Measurements from ENCODE around the gene PFKL. TPM values are rescaled to one million over a fixed set of nuclear protein-coding genes. Genes with fewer than 3 reads are reported as not detected.

Gene PFKL
- total RNA-seq, 1 donor from 2014 or later = 101 TPM

DNA sequence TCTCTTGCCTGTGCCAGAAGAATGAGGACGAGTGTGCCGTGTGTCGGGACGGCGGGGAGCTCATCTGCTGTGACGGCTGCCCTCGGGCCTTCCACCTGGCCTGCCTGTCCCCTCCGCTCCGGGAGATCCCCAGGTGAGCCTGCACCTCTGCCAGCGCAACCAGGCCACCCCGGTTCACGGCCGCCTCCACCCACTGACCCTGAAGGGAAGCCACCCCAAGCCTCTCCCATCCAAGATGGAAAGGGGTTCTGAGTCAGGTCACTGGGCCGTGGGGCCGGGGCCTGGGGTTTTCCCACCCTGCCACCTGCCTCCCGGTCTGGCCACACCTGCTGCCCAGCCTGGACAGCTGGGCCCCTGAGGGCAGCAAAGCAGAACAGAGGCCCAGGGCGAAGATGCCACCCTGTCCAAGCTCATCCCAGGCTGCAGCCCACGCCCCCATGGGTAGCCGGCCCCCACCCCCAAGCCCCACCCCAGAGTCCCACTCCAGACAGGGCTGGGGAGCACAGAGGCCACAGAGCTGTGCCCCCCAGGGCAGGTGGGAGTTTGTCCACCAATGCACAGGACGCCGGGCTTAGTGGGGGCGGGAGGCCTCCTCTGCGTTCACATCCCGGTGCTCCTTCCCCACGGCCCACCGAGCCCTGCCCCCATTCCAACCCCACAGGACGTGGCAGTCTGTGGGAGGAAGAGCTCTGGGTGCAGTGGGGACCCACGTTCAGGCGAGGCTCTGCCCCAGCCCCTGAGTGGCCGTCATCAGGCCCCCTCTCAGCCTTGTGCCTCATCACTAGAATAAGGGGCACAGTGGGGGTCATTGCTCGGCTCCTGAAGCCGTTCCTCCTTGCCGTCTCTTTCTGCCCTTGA lies 8.5 kb upstream of the PFKL start:
- peaks cover 5% of the 10 kb centered on the region for H3K4me1 ChIP-seq
- H3K9me3 ChIP-seq = no peaks in the 10 kb centered on the region
- H3K36me3 ChIP-seq = no peaks in the 10 kb centered on the region
- intact Hi-C loops (cut with DNase I) = no loop called here
- DNase-seq (no peak), ATAC-seq (no peak)
- H3K27ac ChIP-seq = no peak overlapping the region
- no peak overlapping the region for H3K4me3 ChIP-seq
- H3K27me3 ChIP-seq = peaks cover 19% of the 10 kb centered on the region
- TF ChIP-seq CTCF (IDR thresholded peaks at IDR 0.05) = no peak

GRCh38 chr21:44291936-44292811 lies 7.7 kb upstream of the PFKL start:
- H3K9me3 ChIP-seq = no peaks in the 10 kb centered on the region
- H3K4me3 ChIP-seq = no peak overlapping the region
- H3K4me1 ChIP-seq = peaks cover 5% of the 10 kb centered on the region
- ATAC-seq (no peak), DNase-seq (no peak)
- peaks cover 11% of the 10 kb centered on the region for H3K27me3 ChIP-seq
- H3K27ac ChIP-seq = no peak overlapping the region
- intact Hi-C loops (cut with DNase I) = no loop called here
- no peak for TF ChIP-seq CTCF (IDR thresholded peaks at IDR 0.05)
- H3K36me3 ChIP-seq = no peaks in the 10 kb centered on the region

DNA sequence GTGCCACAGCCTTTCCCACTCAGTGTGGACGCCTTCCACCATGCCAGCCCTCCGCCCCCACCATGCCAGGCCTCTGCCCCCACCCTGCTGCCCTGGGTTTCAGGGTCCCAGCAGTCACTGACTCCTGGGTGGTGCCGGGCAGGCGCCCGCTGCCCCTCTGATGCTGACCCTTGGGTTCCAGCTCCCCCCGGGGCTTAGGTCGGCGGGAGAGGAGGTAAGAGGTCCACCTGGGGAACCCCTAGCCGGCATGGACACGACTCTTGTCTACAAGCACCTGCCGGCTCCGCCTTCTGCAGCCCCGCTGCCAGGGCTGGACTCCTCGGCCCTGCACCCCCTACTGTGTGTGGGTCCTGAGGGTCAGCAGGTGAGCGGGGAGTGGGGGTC lies 7.0 kb upstream of the PFKL start:
- H3K4me3 ChIP-seq = no peak overlapping the region
- ATAC-seq (no peak), DNase-seq (no peak)
- intact Hi-C loops (cut with DNase I) = no loop called here
- H3K36me3 ChIP-seq = no peaks in the 10 kb centered on the region
- no peaks in the 10 kb centered on the region for H3K9me3 ChIP-seq
- H3K27ac ChIP-seq = no peak overlapping the region
- TF ChIP-seq CTCF (IDR thresholded peaks at IDR 0.05) = no peak
- H3K27me3 ChIP-seq = peaks cover 5% of the 10 kb centered on the region
- H3K4me1 ChIP-seq = peaks cover 11% of the 10 kb centered on the region

DNA sequence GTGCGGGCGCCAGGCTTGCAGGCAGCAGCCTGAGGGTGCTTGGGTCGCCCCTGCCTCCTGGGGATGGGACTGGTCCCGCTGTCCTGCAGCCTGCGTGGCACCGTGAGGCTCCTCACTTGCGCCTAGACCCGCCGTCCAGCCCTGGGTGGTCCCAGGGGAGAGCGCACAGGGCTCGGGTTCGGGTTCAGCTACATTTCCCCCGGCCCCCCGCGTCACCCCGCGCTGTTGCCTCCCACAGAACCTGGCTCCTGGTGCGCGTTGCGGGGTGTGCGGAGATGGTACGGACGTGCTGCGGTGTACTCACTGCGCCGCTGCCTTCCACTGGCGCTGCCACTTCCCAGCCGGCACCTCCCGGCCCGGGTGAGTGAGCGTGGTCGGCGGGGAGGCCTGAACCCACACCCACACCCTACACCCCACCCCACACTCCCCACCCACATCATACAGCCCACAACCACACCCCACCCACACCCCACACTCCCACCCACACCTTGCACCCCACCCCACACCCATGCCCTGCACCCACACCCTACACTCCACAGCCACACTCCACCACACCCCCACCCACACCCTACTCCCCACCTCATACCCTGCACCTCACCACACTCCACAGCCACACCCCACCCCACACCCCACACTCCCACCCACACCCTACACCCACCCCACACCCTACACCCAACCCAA lies 6.2 kb upstream of the PFKL start:
- no peak for TF ChIP-seq CTCF (IDR thresholded peaks at IDR 0.05)
- Histone ChIP-seq H3K4me1 (peaks cover 16% of the 10 kb centered on the region), H3K4me3 (no peak overlapping the region), H3K27ac (no peak overlapping the region), H3K27me3 (no peaks in the 10 kb centered on the region), H3K9me3 (no peaks in the 10 kb centered on the region), H3K36me3 (no peaks in the 10 kb centered on the region)
- DNase-seq (no peak), ATAC-seq (no peak)
- intact Hi-C loops (cut with DNase I) = no loop called here

DNA sequence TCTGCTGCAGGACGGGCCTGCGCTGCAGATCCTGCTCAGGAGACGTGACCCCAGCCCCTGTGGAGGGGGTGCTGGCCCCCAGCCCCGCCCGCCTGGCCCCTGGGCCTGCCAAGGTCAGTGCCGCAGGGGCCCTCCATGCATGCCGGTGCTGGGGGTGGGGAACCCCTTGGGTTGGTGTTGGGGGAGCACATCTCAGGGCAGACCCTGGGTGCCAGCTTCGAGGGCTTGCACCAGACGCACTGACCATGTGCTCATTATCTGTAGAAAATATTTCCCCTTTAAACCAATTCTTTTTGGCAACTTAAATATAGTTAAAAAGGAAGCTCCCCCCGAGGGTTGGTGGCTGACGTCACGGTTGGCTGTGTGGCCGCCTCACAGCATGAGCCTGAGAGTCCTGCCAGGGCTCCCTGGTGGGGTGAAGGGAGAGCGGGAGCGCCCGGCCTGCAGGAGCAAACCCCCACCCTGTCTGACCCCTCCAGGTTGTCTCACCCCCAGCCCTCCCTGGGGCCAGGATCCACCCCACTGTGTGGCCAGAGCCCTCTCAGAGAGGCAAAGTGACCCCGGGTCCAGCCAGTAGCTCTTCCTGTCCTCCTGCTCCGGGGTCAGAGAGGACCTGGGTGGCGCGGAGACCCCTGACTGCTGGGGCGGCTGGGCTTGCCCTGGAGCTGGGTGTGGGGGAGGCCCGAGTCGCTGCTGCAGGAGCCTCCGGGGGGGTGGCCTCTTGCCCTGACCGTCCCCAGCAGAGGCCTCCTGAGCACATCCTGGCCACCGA lies 5.3 kb upstream of the PFKL start:
- Histone ChIP-seq H3K27ac (no peak overlapping the region), H3K4me1 (peaks cover 16% of the 10 kb centered on the region), H3K27me3 (no peaks in the 10 kb centered on the region), H3K36me3 (no peaks in the 10 kb centered on the region), H3K9me3 (no peaks in the 10 kb centered on the region), H3K4me3 (no peak overlapping the region)
- intact Hi-C loops (cut with DNase I) = no loop called here
- no peak for DNase-seq
- no peak for ATAC-seq
- TF ChIP-seq CTCF (IDR thresholded peaks at IDR 0.05) = no peak

Measured in upper lobe of right lung (tissue), 1 donor.